Measurements from ENCODE around the gene AP1M2.

AP1M2 gene

DNA sequence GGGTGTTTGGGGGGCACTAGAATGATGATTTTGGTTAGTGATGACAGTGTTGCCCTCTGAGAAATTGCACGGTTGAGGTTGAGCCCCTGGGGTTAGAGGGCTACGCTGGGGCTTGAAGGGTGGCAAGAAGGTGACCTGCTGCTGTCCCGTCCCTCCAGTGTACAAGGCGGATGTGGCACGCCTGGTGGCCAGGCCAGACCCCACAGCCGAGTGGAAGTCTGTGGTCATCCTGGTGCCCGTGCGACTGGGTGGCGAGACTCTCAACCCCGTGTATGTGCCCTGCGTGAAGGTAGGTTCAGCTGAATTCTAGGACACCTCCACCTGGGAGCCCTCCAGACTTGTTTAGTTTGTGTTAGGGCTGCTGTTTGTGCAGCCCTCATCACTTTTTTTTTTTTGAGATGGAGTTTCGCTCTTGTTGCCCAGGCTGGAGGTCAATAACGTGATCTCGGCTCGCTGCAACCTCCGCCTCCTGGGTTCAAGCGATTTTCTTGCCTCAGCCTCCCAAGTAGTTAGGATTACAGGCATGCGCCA, 38.3 kb downstream of the AP1M2 start (continued):
- TF ChIP-seq PATZ1 (CRISPR knock-in tag; IDR thresholded peaks at IDR 0.05; ENCODE audit: borderline replicate concordance): no peak

GRCh38 chr19:10546817-10547216, 40.3 kb downstream of the AP1M2 start:
- TF ChIP-seq PATZ1 (CRISPR knock-in tag; IDR thresholded peaks at IDR 0.05; ENCODE audit: borderline replicate concordance): no peak
- no peak for TF ChIP-seq ZFP3 (CRISPR knock-in tag; IDR thresholded peaks at IDR 0.05)
- no peak for TF ChIP-seq ZFP30 (CRISPR knock-in tag; IDR thresholded peaks at IDR 0.05)
- no peak for TF ChIP-seq OSR1 (CRISPR knock-in tag; IDR thresholded peaks at IDR 0.05)
- no peak for TF ChIP-seq RARB (CRISPR knock-in tag; IDR thresholded peaks at IDR 0.05)
- TF ChIP-seq, protein P1, sequence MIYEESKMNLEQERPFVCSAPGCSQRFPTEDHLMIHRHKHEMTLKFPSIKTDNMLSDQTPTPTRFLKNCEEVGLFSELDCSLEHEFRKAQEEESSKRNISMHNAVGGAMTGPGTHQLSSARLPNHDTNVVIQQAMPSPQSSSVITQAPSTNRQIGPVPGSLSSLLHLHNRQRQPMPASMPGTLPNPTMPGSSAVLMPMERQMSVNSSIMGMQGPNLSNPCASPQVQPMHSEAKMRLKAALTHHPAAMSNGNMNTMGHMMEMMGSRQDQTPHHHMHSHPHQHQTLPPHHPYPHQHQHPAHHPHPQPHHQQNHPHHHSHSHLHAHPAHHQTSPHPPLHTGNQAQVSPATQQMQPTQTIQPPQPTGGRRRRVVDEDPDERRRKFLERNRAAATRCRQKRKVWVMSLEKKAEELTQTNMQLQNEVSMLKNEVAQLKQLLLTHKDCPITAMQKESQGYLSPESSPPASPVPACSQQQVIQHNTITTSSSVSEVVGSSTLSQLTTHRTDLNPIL (CRISPR knock-in tag; IDR thresholded peaks at IDR 0.05; ENCODE audit: low read depth): no peak
- no peak for TF ChIP-seq TCF4 (CRISPR knock-in tag; IDR thresholded peaks at IDR 0.05; ENCODE audit: borderline replicate concordance)
- TF ChIP-seq SNAI2 (CRISPR knock-in tag; IDR thresholded peaks at IDR 0.05): no peak
- no peak for TF ChIP-seq PPARA (CRISPR knock-in tag; IDR thresholded peaks at IDR 0.05; ENCODE audit: borderline replicate concordance)
- no peak for TF ChIP-seq TOX (CRISPR knock-in tag; IDR thresholded peaks at IDR 0.05; ENCODE audit: borderline replicate concordance)
- TF ChIP-seq BACH2 (CRISPR knock-in tag; IDR thresholded peaks at IDR 0.05; ENCODE audit: borderline replicate concordance): no peak
- TF ChIP-seq POU6F1 (CRISPR knock-in tag; IDR thresholded peaks at IDR 0.05; ENCODE audit: borderline replicate concordance, low read depth): no peak
- TF ChIP-seq ZNF8 (CRISPR knock-in tag; IDR thresholded peaks at IDR 0.05): no peak
- no peak for TF ChIP-seq ZNF565 (CRISPR knock-in tag; conservative IDR thresholded peaks at IDR 0.05; ENCODE audit: low read depth)
- no peak for TF ChIP-seq ZNF70 (CRISPR knock-in tag; IDR thresholded peaks at IDR 0.05)
- no peak for TF ChIP-seq ZC3H10 (CRISPR knock-in tag; IDR thresholded peaks at IDR 0.05)
- TF ChIP-seq ARNTL (CRISPR knock-in tag; IDR thresholded peaks at IDR 0.05; ENCODE audit: borderline replicate concordance, low read depth): no peak
- no peak for TF ChIP-seq CSRNP3 (CRISPR knock-in tag; IDR thresholded peaks at IDR 0.05)
- ATAC-seq: no peak

DNA sequence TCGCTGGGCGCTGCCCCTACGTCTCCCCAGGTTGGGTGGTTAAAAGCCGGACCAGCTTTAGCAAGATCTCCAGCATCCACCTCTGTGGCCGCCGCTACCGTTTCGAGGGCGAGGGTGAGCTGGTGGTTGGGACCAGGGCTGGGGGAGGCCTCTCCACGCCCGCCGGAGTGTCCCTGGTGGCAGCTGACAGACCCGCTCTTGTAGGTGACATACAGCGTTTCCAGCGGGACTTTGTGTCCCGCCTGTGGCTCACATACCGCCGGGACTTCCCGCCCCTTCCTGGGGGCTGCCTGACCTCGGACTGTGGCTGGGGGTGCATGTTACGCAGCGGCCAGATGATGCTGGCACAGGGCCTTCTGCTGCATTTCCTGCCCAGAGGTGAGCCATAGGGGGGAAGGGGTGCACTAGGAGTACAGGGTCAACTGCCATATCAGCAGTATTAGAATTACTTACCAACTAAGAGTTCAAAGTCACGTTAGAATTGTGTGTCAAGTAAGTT, 42.3 kb downstream of the AP1M2 start:
- TF ChIP-seq SNAI2 (CRISPR knock-in tag; IDR thresholded peaks at IDR 0.05) (no peak), ARNTL (CRISPR knock-in tag; IDR thresholded peaks at IDR 0.05; ENCODE audit: borderline replicate concordance, low read depth) (no peak), ZFP3 (CRISPR knock-in tag; IDR thresholded peaks at IDR 0.05) (no peak), ZNF565 (CRISPR knock-in tag; conservative IDR thresholded peaks at IDR 0.05; ENCODE audit: low read depth) (no peak), POU6F1 (CRISPR knock-in tag; IDR thresholded peaks at IDR 0.05; ENCODE audit: borderline replicate concordance, low read depth) (no peak), TCF4 (CRISPR knock-in tag; IDR thresholded peaks at IDR 0.05; ENCODE audit: borderline replicate concordance) (no peak), ZFP30 (CRISPR knock-in tag; IDR thresholded peaks at IDR 0.05) (no peak), OSR1 (CRISPR knock-in tag; IDR thresholded peaks at IDR 0.05) (no peak), ZNF8 (CRISPR knock-in tag; IDR thresholded peaks at IDR 0.05) (no peak), ZNF70 (CRISPR knock-in tag; IDR thresholded peaks at IDR 0.05) (no peak), ISL1 (CRISPR knock-in tag; IDR thresholded peaks at IDR 0.05) (no peak), PATZ1 (CRISPR knock-in tag; IDR thresholded peaks at IDR 0.05; ENCODE audit: borderline replicate concordance) (no peak), RARB (CRISPR knock-in tag; IDR thresholded peaks at IDR 0.05) (no peak), CSRNP3 (CRISPR knock-in tag; IDR thresholded peaks at IDR 0.05) (no peak), ZC3H10 (CRISPR knock-in tag; IDR thresholded peaks at IDR 0.05) (no peak), TOX (CRISPR knock-in tag; IDR thresholded peaks at IDR 0.05; ENCODE audit: borderline replicate concordance) (no peak), CSDC2 (CRISPR knock-in tag; IDR thresholded peaks at IDR 0.05) (no peak)
- TF ChIP-seq, protein P1 (CRISPR knock-in tag; IDR thresholded peaks at IDR 0.05; ENCODE audit: low read depth): no peak
- ATAC-seq: no peak

Data from SK-N-SH treated with all-trans-retinoic acid at 6 μM for 48 hours (cell line).